MM.1S (cell line): ENCODE data around the gene ADARB2.

Source experiments
- DNase-seq: peaks from one replicate; pipeline ENCODE4 v3.0.0-alpha.2; 2015
- H2AFZ ChIP-seq: fragments of 300-600 bp; sonication (generic); 2 replicates; pipeline ENCODE4 v1.6.0; 2016; ENCODE audit warnings: antibody characterized with exemption, low read length
- H3F3A ChIP-seq: fragments of 300-600 bp; sonication (generic); 2 replicates; pipeline ENCODE4 v1.6.1; 2016; ENCODE audit warnings: mild to moderate bottlenecking, antibody characterized with exemption, low read length, moderate library complexity, mixed read lengths; ENCODE audit not compliant: insufficient read depth
- H3K27ac ChIP-seq: fragments of 300-600 bp; sonication (generic); 2 replicates; pipeline ENCODE4 v1.5.1; 2016; ENCODE audit warnings: mild to moderate bottlenecking, low read length
- H3K27me3 ChIP-seq: fragments of 300-600 bp; sonication (generic); replicated peaks from 2 replicates; pipeline ENCODE4 v1.6.0; 2016; ENCODE audit warnings: low read length; ENCODE audit not compliant: insufficient read depth
- H3K36me3 ChIP-seq: fragments of 300-600 bp; sonication (generic); replicated peaks from 2 replicates; pipeline ENCODE4 v1.6.1; 2016; ENCODE audit warnings: mild to moderate bottlenecking, low read length, mixed read lengths; ENCODE audit not compliant: insufficient read depth
- H3K4me1 ChIP-seq: fragments of 300-600 bp; sonication (generic); 2 replicates; pipeline ENCODE4 v1.6.1; 2016; ENCODE audit warnings: low read length, mixed read lengths
- H3K4me2 ChIP-seq: fragments of 300-600 bp; sonication (generic); 2 replicates; pipeline ENCODE4 v1.6.0; 2016; ENCODE audit warnings: low read depth, low read length
- H3K4me3 ChIP-seq: fragments of 300-600 bp; sonication (generic); 2 replicates; pipeline ENCODE4 v1.5.1; 2016; ENCODE audit warnings: low read length, mixed read lengths
- H3K79me2 ChIP-seq: fragments of 300-600 bp; sonication (generic); 2 replicates; pipeline ENCODE4 v1.6.1; 2016; ENCODE audit warnings: mixed run types, low read length, mixed read lengths
- H3K9ac ChIP-seq: fragments of 300-600 bp; sonication (generic); 2 replicates; pipeline ENCODE4 v1.6.1; 2016; ENCODE audit warnings: low read length, mixed read lengths
- H3K9me2 ChIP-seq: fragments of 300-600 bp; sonication (generic); replicated peaks from 2 replicates; pipeline ENCODE4 v1.6.1; 2016; ENCODE audit warnings: mild to moderate bottlenecking, low read length, mixed read lengths; ENCODE audit not compliant: insufficient read depth
- H3K9me3 ChIP-seq: fragments of 300-600 bp; sonication (generic); replicated peaks from 2 replicates; pipeline ENCODE4 v1.6.1; 2016; ENCODE audit warnings: mild to moderate bottlenecking, low read length, mixed read lengths; ENCODE audit not compliant: insufficient read depth
- H4K20me1 ChIP-seq: fragments of 300-600 bp; sonication (generic); 2 replicates; pipeline ENCODE4 v1.6.1; 2016; ENCODE audit warnings: mild to moderate bottlenecking, low read length, moderate library complexity, mixed read lengths; ENCODE audit not compliant: insufficient read depth
- EZH2 ChIP-seq: fragments of 300-600 bp; sonication (generic); optimal IDR thresholded peaks from 2 replicates; pipeline ENCODE3; 2017; ENCODE audit warnings: low read depth, mild to moderate bottlenecking, antibody characterized with exemption, low read length, mixed read lengths
- EZH2phosphoT487 ChIP-seq: fragments of 300-600 bp; sonication (generic); IDR thresholded peaks from 2 replicates; pipeline ENCODE4 v1.6.1; 2018; ENCODE audit warnings: antibody characterized with exemption, low read length
- TF ChIP-seq, protein P1 (sequence below): fragments of 300-600 bp; sonication (generic); IDR thresholded peaks from 2 replicates; pipeline ENCODE4 v1.5.1; 2016; ENCODE audit warnings: antibody characterized with exemption, low read length, mixed read lengths

ADARB2 gene

GRCh38 chr10:1679821-1680650 lies 57.3 kb downstream of the ADARB2 start:
- H3F3A ChIP-seq = no peaks in the 10 kb centered on the region
- H3K4me3 ChIP-seq = no peak overlapping the region
- H3K36me3 ChIP-seq = no peaks in the 10 kb centered on the region
- no peaks in the 10 kb centered on the region for H3K9me3 ChIP-seq
- no peak overlapping the region for H3K4me2 ChIP-seq
- no peaks in the 10 kb centered on the region for H4K20me1 ChIP-seq
- no peaks in the 10 kb centered on the region for H3K4me1 ChIP-seq
- H3K27ac ChIP-seq = no peak overlapping the region
- TF ChIP-seq, protein P1, sequence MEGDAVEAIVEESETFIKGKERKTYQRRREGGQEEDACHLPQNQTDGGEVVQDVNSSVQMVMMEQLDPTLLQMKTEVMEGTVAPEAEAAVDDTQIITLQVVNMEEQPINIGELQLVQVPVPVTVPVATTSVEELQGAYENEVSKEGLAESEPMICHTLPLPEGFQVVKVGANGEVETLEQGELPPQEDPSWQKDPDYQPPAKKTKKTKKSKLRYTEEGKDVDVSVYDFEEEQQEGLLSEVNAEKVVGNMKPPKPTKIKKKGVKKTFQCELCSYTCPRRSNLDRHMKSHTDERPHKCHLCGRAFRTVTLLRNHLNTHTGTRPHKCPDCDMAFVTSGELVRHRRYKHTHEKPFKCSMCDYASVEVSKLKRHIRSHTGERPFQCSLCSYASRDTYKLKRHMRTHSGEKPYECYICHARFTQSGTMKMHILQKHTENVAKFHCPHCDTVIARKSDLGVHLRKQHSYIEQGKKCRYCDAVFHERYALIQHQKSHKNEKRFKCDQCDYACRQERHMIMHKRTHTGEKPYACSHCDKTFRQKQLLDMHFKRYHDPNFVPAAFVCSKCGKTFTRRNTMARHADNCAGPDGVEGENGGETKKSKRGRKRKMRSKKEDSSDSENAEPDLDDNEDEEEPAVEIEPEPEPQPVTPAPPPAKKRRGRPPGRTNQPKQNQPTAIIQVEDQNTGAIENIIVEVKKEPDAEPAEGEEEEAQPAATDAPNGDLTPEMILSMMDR = no peak
- TF ChIP-seq EZH2 (no peak), EZH2phosphoT487 (no peak)
- H3K27me3 ChIP-seq = no peaks in the 10 kb centered on the region
- no peak for DNase-seq
- H2AFZ ChIP-seq = no peak overlapping the region
- H3K9me2 ChIP-seq = no peaks in the 10 kb centered on the region
- no peaks in the 10 kb centered on the region for H3K79me2 ChIP-seq
- H3K9ac ChIP-seq = no peak overlapping the region

GRCh38 chr10:1678084-1678483 lies 59.2 kb downstream of the ADARB2 start:
- no peaks in the 10 kb centered on the region for H3K9me2 ChIP-seq
- no peaks in the 10 kb centered on the region for H3K9me3 ChIP-seq
- H3K27ac ChIP-seq = no peak overlapping the region
- H3K27me3 ChIP-seq = no peaks in the 10 kb centered on the region
- H3K4me2 ChIP-seq = no peak overlapping the region
- no peaks in the 10 kb centered on the region for H3K36me3 ChIP-seq
- no peak overlapping the region for H3K4me3 ChIP-seq
- H3F3A ChIP-seq = no peaks in the 10 kb centered on the region
- no peak for DNase-seq
- H2AFZ ChIP-seq = no peak overlapping the region
- no peaks in the 10 kb centered on the region for H3K79me2 ChIP-seq
- H3K9ac ChIP-seq = no peak overlapping the region
- H4K20me1 ChIP-seq = no peaks in the 10 kb centered on the region
- TF ChIP-seq EZH2 (no peak), EZH2phosphoT487 (no peak)
- TF ChIP-seq, protein P1 = no peak
- H3K4me1 ChIP-seq = no peaks in the 10 kb centered on the region

GRCh38 chr10:1677307-1677939 lies 59.9 kb downstream of the ADARB2 start:
- no peak overlapping the region for H3K4me3 ChIP-seq
- no peaks in the 10 kb centered on the region for H3K27me3 ChIP-seq
- no peak overlapping the region for H2AFZ ChIP-seq
- H3K9me2 ChIP-seq = no peaks in the 10 kb centered on the region
- H4K20me1 ChIP-seq = no peaks in the 10 kb centered on the region
- no peak for DNase-seq
- TF ChIP-seq EZH2phosphoT487 = no peak
- TF ChIP-seq, protein P1 = no peak
- no peak for TF ChIP-seq EZH2
- H3K9me3 ChIP-seq = no peaks in the 10 kb centered on the region
- no peaks in the 10 kb centered on the region for H3K4me1 ChIP-seq
- H3K9ac ChIP-seq = no peak overlapping the region
- no peaks in the 10 kb centered on the region for H3F3A ChIP-seq
- no peaks in the 10 kb centered on the region for H3K79me2 ChIP-seq
- no peak overlapping the region for H3K4me2 ChIP-seq
- no peaks in the 10 kb centered on the region for H3K36me3 ChIP-seq
- H3K27ac ChIP-seq = no peak overlapping the region
